Naive thymus-derived CD4-positive, alpha-beta T cell (primary cell): Measurements from ENCODE around the gene ANKLE1. TPM values are rescaled to one million over a fixed set of nuclear protein-coding genes. Genes with fewer than 3 reads are reported as not detected.
A peak's percentile ranks its signal among the peaks of the same experiment; 100 is the strongest.

ENCODE experiments used
- ATAC-seq: fragments of 150-1000 bp; cut with Tn5 transposase; 2 replicates; pipeline ENCODE4 v1.10.0; 2021; ENCODE audit warnings: mild to moderate bottlenecking, moderate library complexity
- CTCF ChIA-PET: fragments of 350-600 bp; sonication (Branson Sonifier 250); formaldehyde crosslinking; loops from one replicate; lab custom pipeline; 2021; ENCODE audit warnings: antibody characterized with exemption; lab: Charles Lee
- POLR2A ChIA-PET: fragments of 350-600 bp; sonication (Branson Sonifier 250); formaldehyde crosslinking; loops from one replicate; lab custom pipeline; 2021; ENCODE audit warnings: antibody characterized with exemption, inconsistent platforms; lab: Charles Lee
- DNase-seq, 9 donors: peaks; one replicate each; pipeline versions ENCODE4 v3.0.0 to v3.0.0-alpha.2; 2020 to 2022; ENCODE audit warnings: mixed read lengths in 1 of 9
- H3K27ac ChIP-seq: one replicate; pipeline ENCODE4 v1.7.0; 2013; ENCODE audit warnings: mild to moderate bottlenecking, low read depth, low read length, moderate library complexity
- H3K27me3 ChIP-seq, 2 donors: one replicate each; pipeline ENCODE4 v1.7.0; 2013; ENCODE audit warnings: low read length in 2 of 2, mild to moderate bottlenecking in 2 of 2, moderate library complexity in 2 of 2; ENCODE audit not compliant: control insufficient read depth in 2 of 2, insufficient read depth in 2 of 2
- H3K36me3 ChIP-seq, 3 experiments: 1 replicate in 2 of 3; 2 replicates in 1 of 3; pipeline ENCODE4 v1.7.0; 2013; ENCODE audit warnings: low read length in 3 of 3, mild to moderate bottlenecking in 3 of 3, moderate library complexity in 1 of 3; ENCODE audit not compliant: insufficient read depth in 3 of 3, control insufficient read depth in 2 of 3
- H3K4me1 ChIP-seq, 2 donors: one replicate each; pipeline ENCODE4 v1.7.0; 2013; ENCODE audit warnings: low read length in 2 of 2, mild to moderate bottlenecking in 2 of 2, moderate library complexity in 1 of 2; ENCODE audit not compliant: control insufficient read depth in 2 of 2, insufficient read depth in 2 of 2
- H3K4me3 ChIP-seq: 2 replicates; pipeline ENCODE4 v1.7.0; 2013; ENCODE audit warnings: mild to moderate bottlenecking, low read length
- H3K9me3 ChIP-seq, 3 experiments: 1 replicate in 2 of 3; 2 replicates in 1 of 3; pipeline ENCODE4 v1.7.0; 2013; ENCODE audit warnings: low read length in 3 of 3; ENCODE audit not compliant: control insufficient read depth in 2 of 3
- H3K27ac Mint-ChIP-seq, 9 donors: one replicate each; pipeline ENCODE4 v1.8.0; 2020 to 2022; ENCODE audit warnings: mixed read lengths in 9 of 9, mild to moderate bottlenecking in 8 of 9, moderate library complexity in 5 of 9, inconsistent platforms in 2 of 9
- H3K27me3 Mint-ChIP-seq, 5 donors: one replicate each; pipeline ENCODE4 v1.8.0; 2021 to 2022; ENCODE audit warnings: mixed read lengths in 5 of 5, mild to moderate bottlenecking in 1 of 5
- H3K36me3 Mint-ChIP-seq, 5 donors: one replicate each; pipeline ENCODE4 v1.8.0; 2020 to 2022; ENCODE audit warnings: mixed read lengths in 5 of 5, mild to moderate bottlenecking in 3 of 5, inconsistent platforms in 1 of 5
- H3K4me1 Mint-ChIP-seq, 7 donors: one replicate each; pipeline ENCODE4 v1.8.0; 2020 to 2022; ENCODE audit warnings: mixed read lengths in 7 of 7, mild to moderate bottlenecking in 3 of 7, inconsistent platforms in 1 of 7
- H3K4me3 Mint-ChIP-seq, 10 donors: one replicate each; pipeline ENCODE4 v1.8.0; 2020 to 2022; ENCODE audit warnings: mild to moderate bottlenecking in 10 of 10, mixed read lengths in 10 of 10, moderate library complexity in 6 of 10, inconsistent platforms in 2 of 10
- H3K9me3 Mint-ChIP-seq, 11 donors: one replicate each; pipeline ENCODE4 v1.8.0; 2020 to 2022; ENCODE audit warnings: mixed read lengths in 11 of 11, mild to moderate bottlenecking in 4 of 11, inconsistent platforms in 1 of 11, moderate library complexity in 1 of 11
- intact Hi-C, 2 donors: fragments of 100-400 bp; cut with micrococcal nuclease; formaldehyde crosslinking; loops; one replicate each; pipeline ENCODE4 v1.15.1; 2023
- polyA plus RNA-seq, 2 donors: library from polyadenylated mRNA; unstranded; fragments of 300-500 nt; fragmentation: Illumina TruSeq; gene quantifications; one replicate each; pipeline ENCODE4 v1.2.3, GENCODE V29; 2021
- total RNA-seq, 6 experiments: library from RNA in 5 of 6; stranded (reverse) in 5 of 6; gene quantifications; 1 replicate in 5 of 6; 2 replicates in 1 of 6; pipeline ENCODE4 v1.2.3 and lab custom pipeline; 2021 to 2026

The ANKLE1 gene
- total and polyA plus RNA-seq, 7 experiments from 2014 or later = 0.29 to 5.5 (median 3.2) TPM; not detected in 1

GRCh38 chr19:17305517-17306284 is 24.0 kb downstream of the ANKLE1 start, which contains the start of gene MRPL34:
MRPL34 (plus strand) TSS chr19:17305872; CDS start chr19:17305893, 21 bp downstream.
- Histone ChIP-seq H3K27ac (peak within 1 kb of the TSS; percentile 81), H3K9me3 (no peaks in the 10 kb centered on the region), H3K27me3 (no peaks in the 10 kb centered on the region), H3K4me3 (peak within 1 kb of the TSS; percentile 93), H3K36me3 (peaks cover 0 to 8% (median 0%) of the 10 kb centered on the region in 3 experiments), H3K4me1 (peaks cover 22 to 32% of the 10 kb centered on the region in 2 donors)
- intact Hi-C loops = loop anchor here (1.0 to 10.0 kb wide), 13 partner anchors 13 to 1928 kb away; partner anchors contain the start of genes BABAM1 (in 2 of the 2), C19orf44 (in 2 of the 2), CALR3 (in 2 of the 2) and HAUS8 (in 2 of the 2)
- ATAC-seq (peak; percentile 65), DNase-seq (peak; percentile 81 to 96 (median 93))
- Mint-ChIP-seq H3K4me3 (peak within 1 kb of the TSS; percentile 82 to 94 (median 90)), H3K4me1 (peaks cover 28 to 64% (median 57%) of the 10 kb centered on the region in 7 donors), H3K36me3 (peaks cover 0 to 6% (median 0%) of the 10 kb centered on the region in 5 donors), H3K27ac (peak within 1 kb of the TSS; percentile 82 to 93 (median 90)), H3K27me3 (no peaks in the 10 kb centered on the region), H3K9me3 (no peaks in the 10 kb centered on the region)
- POLR2A ChIA-PET = interaction anchor here (0.6 to 5.8 kb wide), 17 partner anchors 13 to 939 kb away, joined by 3 to 56 read pairs (median 5); partner anchors contain the start of genes ANKLE1, ANO8, BABAM1 and GTPBP3
- CTCF ChIA-PET = interaction anchor here (0.6 to 1.3 kb wide), 8 partner anchors 9 to 588 kb away, joined by 3 to 5 read pairs (median 3); partner anchors contain the start of genes ANO8 and BABAM1

- peaks cover 0 to 8% (median 0%) of the 10 kb centered on the region in 3 experiments for H3K36me3 ChIP-seq
- H3K4me3 Mint-ChIP-seq = peak overlapping the region; percentile 82 to 94 (median 90)
- POLR2A ChIA-PET = interaction anchor here (0.6 to 5.8 kb wide), 10 partner anchors 18 to 939 kb away, joined by 3 to 56 read pairs (median 4); partner anchors contain the start of genes ANO8 and GTPBP3
- peak overlapping the region; percentile 81 for H3K27ac ChIP-seq
- intact Hi-C loops = loop anchor here (5.0 to 10.0 kb wide), 6 partner anchors 101 to 1929 kb away; partner anchors contain the start of genes C19orf44 (in 2 of the 2), CALR3 (in 2 of the 2), AKAP8 (in 1 of the 2) and BST2 (in 1 of the 2)
- H3K9me3 ChIP-seq = no peaks in the 10 kb centered on the region
- no peaks in the 10 kb centered on the region for H3K9me3 Mint-ChIP-seq
- DNase-seq (no peak), ATAC-seq (no peak)
- H3K27me3 Mint-ChIP-seq = no peaks in the 10 kb centered on the region
- peak overlapping the region; percentile 93 for H3K4me3 ChIP-seq
- peaks cover 30 to 68% (median 61%) of the 10 kb centered on the region in 7 donors for H3K4me1 Mint-ChIP-seq
- CTCF ChIA-PET = interaction anchor here (0.6 to 0.7 kb wide), 6 partner anchors 16 to 181 kb away, joined by 3 to 7 read pairs (median 4); no protein-coding TSS in a partner anchor
- H3K36me3 Mint-ChIP-seq = peaks cover 0 to 6% (median 0%) of the 10 kb centered on the region in 5 donors
- peaks cover 25 to 35% of the 10 kb centered on the region in 2 donors for H3K4me1 ChIP-seq
- H3K27me3 ChIP-seq = no peaks in the 10 kb centered on the region
- H3K27ac Mint-ChIP-seq = peak overlapping the region; percentile 70 to 92 (median 84)
Observed at GRCh38 chr19:17306285-17306714, 24.6 kb downstream of the ANKLE1 start.

- peaks cover 0 to 21% (median 0%) of the 10 kb centered on the region in 3 experiments for H3K36me3 ChIP-seq
- DNase-seq (no peak), ATAC-seq (no peak)
- H3K27me3 ChIP-seq = no peaks in the 10 kb centered on the region
- H3K9me3 ChIP-seq = no peaks in the 10 kb centered on the region
- H3K4me1 Mint-ChIP-seq = peaks cover 32 to 69% (median 61%) of the 10 kb centered on the region in 7 donors
- CTCF ChIA-PET = interaction anchor here (1.8 kb wide), 1 partner anchor 37 kb away, joined by 8 read pairs; no protein-coding TSS in a partner anchor
- peak overlapping the region in 4 of 9 donors; percentile 62 to 89 (median 76) for H3K27ac Mint-ChIP-seq
- H3K27me3 Mint-ChIP-seq = no peaks in the 10 kb centered on the region
- POLR2A ChIA-PET = interaction anchor here (1.3 to 5.8 kb wide), 5 partner anchors 16 to 239 kb away, joined by 3 to 56 read pairs (median 17); partner anchors contain the start of genes ANO8, GTPBP3 and PGLS
- no peak overlapping the region for H3K4me3 ChIP-seq
- H3K4me3 Mint-ChIP-seq = peak overlapping the region in 9 of 10 donors; percentile 6 to 90 (median 32)
- intact Hi-C loops = loop anchor here (5.0 to 10.0 kb wide), 6 partner anchors 99 to 1931 kb away; partner anchors contain the start of genes C19orf44 (in 2 of the 2), CALR3 (in 2 of the 2), AKAP8 (in 1 of the 2) and BST2 (in 1 of the 2)
- H3K36me3 Mint-ChIP-seq = peaks cover 0 to 6% (median 0%) of the 10 kb centered on the region in 5 donors
- H3K9me3 Mint-ChIP-seq = no peaks in the 10 kb centered on the region
- peaks cover 29 to 35% of the 10 kb centered on the region in 2 donors for H3K4me1 ChIP-seq
- no peak overlapping the region for H3K27ac ChIP-seq
Observed at GRCh38 chr19:17307876-17308377, 26.2 kb downstream of the ANKLE1 start.

GRCh38 chr19:17309198-17309964 is 27.7 kb downstream of the ANKLE1 start, which contains the start of gene DDA1:
DDA1 (plus strand) TSS chr19:17309563; CDS start chr19:17309655, 92 bp downstream.
- DNase-seq = peak; percentile 81 to 100 (median 99)
- peaks cover 22 to 28% of the 10 kb centered on the region in 2 donors for H3K4me1 ChIP-seq
- peaks cover 32 to 60% (median 50%) of the 10 kb centered on the region in 7 donors for H3K4me1 Mint-ChIP-seq
- CTCF ChIA-PET = interaction anchor here (0.5 to 1.9 kb wide), 7 partner anchors 16 to 80 kb away, joined by 3 to 8 read pairs (median 5); partner anchors contain the start of gene BABAM1
- ATAC-seq = peak; percentile 92
- H3K4me3 ChIP-seq = peak within 1 kb of the TSS; percentile 86
- H3K36me3 Mint-ChIP-seq = peaks cover 0 to 8% (median 0%) of the 10 kb centered on the region in 5 donors
- H3K27me3 Mint-ChIP-seq = no peaks in the 10 kb centered on the region
- POLR2A ChIA-PET = interaction anchor here (0.6 to 5.8 kb wide), 14 partner anchors 12 to 1223 kb away, joined by 3 to 56 read pairs (median 4); partner anchors contain the start of genes ANO8, BABAM1, GTPBP3 and MVB12A
- no peaks in the 10 kb centered on the region for H3K9me3 ChIP-seq
- H3K9me3 Mint-ChIP-seq = no peaks in the 10 kb centered on the region
- H3K27ac Mint-ChIP-seq = peak within 1 kb of the TSS; percentile 91 to 98 (median 94)
- intact Hi-C loops = loop anchor here (1.0 to 10.0 kb wide), 13 partner anchors 17 to 1932 kb away; partner anchors contain the start of genes C19orf44 (in 2 of the 2), CALR3 (in 2 of the 2), GTPBP3 (in 2 of the 2) and HAUS8 (in 2 of the 2)
- peaks cover 0 to 29% (median 9%) of the 10 kb centered on the region in 3 experiments for H3K36me3 ChIP-seq
- H3K27me3 ChIP-seq = no peaks in the 10 kb centered on the region
- H3K4me3 Mint-ChIP-seq = peak within 1 kb of the TSS; percentile 91 to 100 (median 97)
- H3K27ac ChIP-seq = peak within 1 kb of the TSS; percentile 87

- Histone ChIP-seq H3K9me3 (no peaks in the 10 kb centered on the region), H3K4me3 (peak overlapping the region; percentile 86), H3K36me3 (peaks cover 0 to 34% (median 10%) of the 10 kb centered on the region in 3 experiments), H3K27ac (peak overlapping the region; percentile 87), H3K27me3 (no peaks in the 10 kb centered on the region), H3K4me1 (peaks cover 22 to 25% of the 10 kb centered on the region in 2 donors)
- ChIA-PET CTCF (interaction anchor here (0.6 to 1.9 kb wide), 6 partner anchors 17 to 185 kb away, joined by 3 to 6 read pairs (median 4); partner anchors contain the start of gene BABAM1), POLR2A (interaction anchor here (0.7 to 5.8 kb wide), 5 partner anchors 14 to 184 kb away, joined by 3 to 56 read pairs (median 17); partner anchors contain the start of genes ANO8, GTPBP3 and SLC27A1)
- ATAC-seq (no peak), DNase-seq (peak in 2 of 9 donors; percentile 26 to 36)
- Mint-ChIP-seq H3K9me3 (no peaks in the 10 kb centered on the region), H3K4me1 (peaks cover 29 to 53% (median 44%) of the 10 kb centered on the region in 7 donors), H3K36me3 (peaks cover 0 to 8% (median 0%) of the 10 kb centered on the region in 5 donors), H3K27ac (peak overlapping the region; percentile 91 to 98 (median 94)), H3K4me3 (peak overlapping the region; percentile 91 to 100 (median 97)), H3K27me3 (no peaks in the 10 kb centered on the region)
- intact Hi-C loops = loop anchor here (1.0 to 10.0 kb wide), 13 partner anchors 18 to 1933 kb away; partner anchors contain the start of genes C19orf44 (in 2 of the 2), CALR3 (in 2 of the 2), GTPBP3 (in 2 of the 2) and HAUS8 (in 2 of the 2)
Observed at GRCh38 chr19:17309965-17310461, 28.3 kb downstream of the ANKLE1 start.
